Nephron (organoid): ENCODE results near the gene MCCC2.
"Not testable (repeated sequence)": the region's sequence is repeated elsewhere in the genome, so short reads cannot be mapped to it uniquely, and the experiment has no call there.

Experiments
- H3K27ac Mint-ChIP-seq, 3 experiments: 2 replicates each; pipeline ENCODE4 v1.8.0; 2020; ENCODE audit warnings: mixed read lengths in 3 of 3, mild to moderate bottlenecking in 2 of 3, moderate library complexity in 1 of 3
- H3K27me3 Mint-ChIP-seq: 2 replicates; pipeline ENCODE4 v1.8.0; 2021; ENCODE audit warnings: low read depth, mild to moderate bottlenecking, moderate library complexity, mixed read lengths
- H3K36me3 Mint-ChIP-seq: 2 replicates; pipeline ENCODE4 v1.8.0; 2020; ENCODE audit warnings: low read depth, mixed read lengths
- H3K4me1 Mint-ChIP-seq: 2 replicates; pipeline ENCODE4 v1.8.0; 2020; ENCODE audit warnings: mixed read lengths
- H3K4me3 Mint-ChIP-seq, 3 experiments: 2 replicates each; pipeline ENCODE4 v1.8.0; 2020; ENCODE audit warnings: mild to moderate bottlenecking in 3 of 3, mixed read lengths in 3 of 3, moderate library complexity in 2 of 3
- H3K9me3 Mint-ChIP-seq: 2 replicates; pipeline ENCODE4 v1.8.0; 2020; ENCODE audit warnings: mixed read lengths
- TF ChIP-seq, protein P1 (sequence below), 3 experiments: fragments of 200-600 bp; sonication (generic); IDR thresholded peaks; one replicate each; pipeline ENCODE4 v1.5.0; 2021; ENCODE audit warnings: antibody characterized with exemption in 3 of 3; ENCODE audit not compliant: unreplicated experiment in 3 of 3

MCCC2 gene

DNA sequence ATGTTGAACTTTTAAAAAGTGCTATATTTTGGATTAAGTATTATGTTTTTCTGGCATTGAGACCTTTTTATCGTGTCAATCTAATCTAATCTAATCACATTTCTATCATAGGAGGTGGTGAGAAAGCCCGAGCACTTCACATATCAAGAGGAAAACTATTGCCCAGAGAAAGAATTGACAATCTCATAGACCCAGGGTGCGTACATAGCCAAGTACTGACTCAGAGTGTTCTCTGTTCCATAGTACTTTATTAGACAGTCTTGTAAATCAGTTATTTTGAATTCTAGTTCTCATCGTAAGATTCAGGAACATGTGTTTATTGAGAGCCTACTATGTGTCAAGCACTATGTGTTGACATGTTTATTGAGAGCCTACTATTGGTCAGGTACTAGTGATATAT is 9.0 kb downstream of the MCCC2 start:
- no peaks in the 10 kb centered on the region for H3K9me3 Mint-ChIP-seq
- H3K4me3 Mint-ChIP-seq, result no peak overlapping the region
- H3K27ac Mint-ChIP-seq, result no peak overlapping the region
- no peaks in the 10 kb centered on the region for H3K27me3 Mint-ChIP-seq
- no peaks in the 10 kb centered on the region for H3K4me1 Mint-ChIP-seq
- peaks cover 49% of the 10 kb centered on the region for H3K36me3 Mint-ChIP-seq
- TF ChIP-seq, protein P1, sequence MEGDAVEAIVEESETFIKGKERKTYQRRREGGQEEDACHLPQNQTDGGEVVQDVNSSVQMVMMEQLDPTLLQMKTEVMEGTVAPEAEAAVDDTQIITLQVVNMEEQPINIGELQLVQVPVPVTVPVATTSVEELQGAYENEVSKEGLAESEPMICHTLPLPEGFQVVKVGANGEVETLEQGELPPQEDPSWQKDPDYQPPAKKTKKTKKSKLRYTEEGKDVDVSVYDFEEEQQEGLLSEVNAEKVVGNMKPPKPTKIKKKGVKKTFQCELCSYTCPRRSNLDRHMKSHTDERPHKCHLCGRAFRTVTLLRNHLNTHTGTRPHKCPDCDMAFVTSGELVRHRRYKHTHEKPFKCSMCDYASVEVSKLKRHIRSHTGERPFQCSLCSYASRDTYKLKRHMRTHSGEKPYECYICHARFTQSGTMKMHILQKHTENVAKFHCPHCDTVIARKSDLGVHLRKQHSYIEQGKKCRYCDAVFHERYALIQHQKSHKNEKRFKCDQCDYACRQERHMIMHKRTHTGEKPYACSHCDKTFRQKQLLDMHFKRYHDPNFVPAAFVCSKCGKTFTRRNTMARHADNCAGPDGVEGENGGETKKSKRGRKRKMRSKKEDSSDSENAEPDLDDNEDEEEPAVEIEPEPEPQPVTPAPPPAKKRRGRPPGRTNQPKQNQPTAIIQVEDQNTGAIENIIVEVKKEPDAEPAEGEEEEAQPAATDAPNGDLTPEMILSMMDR (IDR thresholded peaks at IDR 0.05; ENCODE audit: unreplicated experiment in 3 of 3), result no peak

DNA sequence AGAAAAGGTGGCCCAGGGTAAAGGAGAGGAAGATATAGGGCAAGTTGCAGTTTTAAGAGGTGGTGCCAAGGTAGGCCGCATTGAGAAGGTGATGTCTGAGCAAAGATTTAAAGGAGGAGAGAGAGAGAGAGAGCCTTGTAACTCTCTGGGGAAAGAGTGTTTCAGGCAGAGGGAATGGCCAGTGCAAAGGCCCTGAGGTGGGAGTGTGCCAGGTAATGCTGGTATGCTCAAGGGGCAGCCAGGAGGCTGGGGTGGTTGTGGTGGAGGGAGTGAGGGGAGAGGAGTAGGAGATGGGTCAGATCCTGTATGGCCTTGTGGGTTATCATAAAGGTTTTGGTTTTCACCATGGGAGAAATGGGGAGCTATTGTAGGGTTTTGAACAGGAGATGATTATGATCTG is 9.9 kb downstream of the MCCC2 start:
- Mint-ChIP-seq H3K36me3 (peaks cover 55% of the 10 kb centered on the region), H3K4me1 (no peaks in the 10 kb centered on the region), H3K9me3 (no peaks in the 10 kb centered on the region), H3K27me3 (no peaks in the 10 kb centered on the region), H3K27ac (no peak overlapping the region), H3K4me3 (no peak overlapping the region)
- TF ChIP-seq, protein P1 (IDR thresholded peaks at IDR 0.05; ENCODE audit: unreplicated experiment in 3 of 3), result no peak

DNA sequence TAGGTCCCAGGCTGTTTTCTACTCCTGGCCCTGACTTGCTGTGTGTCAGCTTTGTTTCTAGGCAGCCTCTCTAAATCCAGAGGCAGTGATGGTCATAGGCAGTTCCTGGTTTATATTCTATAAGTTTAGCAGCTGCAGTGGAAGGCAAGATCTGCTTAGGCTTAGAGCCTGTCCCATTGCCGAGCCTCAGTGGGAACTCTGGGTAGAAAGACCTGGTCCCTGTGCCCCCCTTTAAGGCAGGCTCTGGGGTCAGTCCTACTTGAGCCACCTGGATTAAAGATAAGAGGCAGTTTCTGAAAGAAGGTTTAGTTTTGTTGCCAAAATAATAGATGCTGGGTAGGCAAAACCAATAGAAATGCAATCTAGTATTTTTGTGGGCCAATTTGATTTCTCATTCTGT is 13.6 kb downstream of the MCCC2 start:
- Mint-ChIP-seq H3K9me3 (peaks cover 6% of the 10 kb centered on the region), H3K27me3 (no peaks in the 10 kb centered on the region), H3K36me3 (peaks cover 69% of the 10 kb centered on the region), H3K27ac (no peak overlapping the region), H3K4me1 (no peaks in the 10 kb centered on the region), H3K4me3 (no peak overlapping the region)
- TF ChIP-seq, protein P1 (IDR thresholded peaks at IDR 0.05; ENCODE audit: unreplicated experiment in 3 of 3), result no peak

DNA sequence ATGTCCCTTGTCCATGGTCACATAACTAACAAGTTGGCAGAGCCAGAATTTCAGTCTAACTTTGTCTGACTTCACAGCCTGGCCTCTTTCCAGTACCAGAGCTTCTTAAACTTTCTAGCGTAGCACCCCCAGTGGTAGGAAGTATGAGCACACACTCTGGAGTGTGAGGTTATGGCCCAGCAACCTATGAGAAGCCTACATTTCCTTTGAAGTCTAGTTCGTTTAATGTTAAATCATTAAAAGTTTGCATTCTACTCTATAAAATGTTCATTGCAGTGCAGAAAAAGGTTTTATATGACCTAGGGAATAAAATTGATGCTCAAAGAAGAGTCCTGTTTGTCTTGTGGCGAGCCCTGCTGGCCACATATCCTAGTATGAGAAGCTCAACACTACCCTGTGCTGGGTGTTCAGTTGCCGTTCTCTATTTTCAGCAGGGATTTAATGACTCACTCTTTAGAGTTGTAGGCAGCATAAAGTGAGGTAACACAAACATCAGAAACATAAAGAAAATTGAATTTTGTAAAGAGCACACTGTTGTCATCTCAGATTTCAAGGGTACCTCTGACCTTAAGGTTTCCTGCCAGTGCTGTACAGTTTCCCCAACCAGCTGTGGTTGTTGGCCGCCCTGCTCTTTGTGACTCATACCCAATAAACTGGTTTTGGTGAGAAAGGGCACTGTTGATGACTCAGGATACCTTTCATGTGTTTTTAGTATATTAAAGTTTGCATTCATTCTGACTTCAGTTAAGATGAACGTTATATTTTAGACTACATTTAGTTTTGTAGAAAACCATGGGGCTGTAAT is 14.3 kb downstream of the MCCC2 start:
- Mint-ChIP-seq H3K36me3 (peaks cover 64% of the 10 kb centered on the region), H3K27me3 (no peaks in the 10 kb centered on the region), H3K27ac (no peak overlapping the region), H3K4me3 (no peak overlapping the region), H3K9me3 (peaks cover 6% of the 10 kb centered on the region), H3K4me1 (no peaks in the 10 kb centered on the region)
- TF ChIP-seq, protein P1 (IDR thresholded peaks at IDR 0.05; ENCODE audit: unreplicated experiment in 3 of 3), result peak; percentile 48 to 56 (median 53)

- not testable (repeated sequence) for H3K4me3 Mint-ChIP-seq, H3K27ac Mint-ChIP-seq, H3K9me3 Mint-ChIP-seq, H3K4me1 Mint-ChIP-seq, H3K27me3 Mint-ChIP-seq
- H3K36me3 Mint-ChIP-seq, result peaks cover 45% of the 10 kb centered on the region
Measured at GRCh38 chr5:71609916-71610315, 22.8 kb downstream of the MCCC2 start.

- TF ChIP-seq, protein P1 (IDR thresholded peaks at IDR 0.05; ENCODE audit: unreplicated experiment in 3 of 3), result no peak
- Mint-ChIP-seq H3K9me3 (no peaks in the 10 kb centered on the region), H3K36me3 (peaks cover 68% of the 10 kb centered on the region), H3K4me3 (no peak overlapping the region), H3K4me1 (no peaks in the 10 kb centered on the region), H3K27ac (no peak overlapping the region), H3K27me3 (no peaks in the 10 kb centered on the region)
Measured at GRCh38 chr5:71615809-71616208, 28.7 kb downstream of the MCCC2 start.
